Measurements from ENCODE around the gene AXL.

DNA sequence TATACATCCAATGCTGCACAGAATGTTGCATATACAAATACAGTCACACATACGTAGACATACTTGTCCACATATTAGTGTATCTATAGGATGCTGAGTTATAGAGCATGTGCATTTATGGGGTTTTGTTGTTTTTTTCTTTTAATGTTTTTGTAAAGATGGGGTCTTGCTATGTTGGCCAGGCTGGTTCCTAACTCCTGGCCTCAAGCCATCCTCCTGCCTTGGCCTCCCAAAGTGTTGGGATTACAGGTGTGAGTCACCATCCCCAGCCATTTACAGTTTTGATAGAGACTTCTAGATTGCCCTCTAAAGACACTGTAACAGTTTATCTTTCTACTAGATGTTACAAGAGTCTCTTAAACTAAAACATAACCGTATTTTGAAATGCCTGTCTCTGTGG lies 59.5 kb downstream of the AXL start:
- no peak for TF ChIP-seq CTCF (IDR thresholded peaks at IDR 0.05; ENCODE audit: borderline replicate concordance, extremely low read depth, low read length, poor library complexity, severe bottlenecking)
- no peak for TF ChIP-seq EZH2 (IDR thresholded peaks at IDR 0.05; ENCODE audit: borderline replicate concordance, low read depth, low read length, severe bottlenecking)
